HG03342 (cell line): ENCODE results near the gene RPTOR.

Source experiments
- ATAC-seq: cut with Tn5 transposase; IDR thresholded peaks from one replicate; pipeline ENCODE4 v1.9.1; 2021; ENCODE audit warnings: mild to moderate bottlenecking, moderate library complexity; ENCODE audit not compliant: unreplicated experiment

RPTOR gene

DNA sequence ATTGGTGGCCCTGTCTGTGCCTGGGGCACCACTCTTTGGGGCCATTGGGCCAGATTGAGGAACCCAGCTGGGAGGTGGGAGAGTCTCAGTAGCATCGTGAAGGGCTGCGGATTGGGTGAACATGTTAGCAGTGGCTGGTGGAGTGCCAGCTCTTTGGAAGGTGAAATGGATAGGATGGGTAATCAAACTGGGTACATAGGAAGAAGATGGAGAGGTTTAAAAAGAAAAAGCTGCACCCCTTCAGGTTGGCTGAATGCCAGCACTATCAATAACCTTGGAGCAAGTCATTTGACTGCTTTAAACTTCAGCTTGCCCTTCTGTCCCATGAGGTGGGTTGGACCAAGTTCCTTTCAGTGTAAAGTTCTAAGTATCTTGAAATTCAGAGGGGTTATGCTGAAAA, 95.0 kb downstream of the RPTOR start:
- no peak for ATAC-seq

DNA sequence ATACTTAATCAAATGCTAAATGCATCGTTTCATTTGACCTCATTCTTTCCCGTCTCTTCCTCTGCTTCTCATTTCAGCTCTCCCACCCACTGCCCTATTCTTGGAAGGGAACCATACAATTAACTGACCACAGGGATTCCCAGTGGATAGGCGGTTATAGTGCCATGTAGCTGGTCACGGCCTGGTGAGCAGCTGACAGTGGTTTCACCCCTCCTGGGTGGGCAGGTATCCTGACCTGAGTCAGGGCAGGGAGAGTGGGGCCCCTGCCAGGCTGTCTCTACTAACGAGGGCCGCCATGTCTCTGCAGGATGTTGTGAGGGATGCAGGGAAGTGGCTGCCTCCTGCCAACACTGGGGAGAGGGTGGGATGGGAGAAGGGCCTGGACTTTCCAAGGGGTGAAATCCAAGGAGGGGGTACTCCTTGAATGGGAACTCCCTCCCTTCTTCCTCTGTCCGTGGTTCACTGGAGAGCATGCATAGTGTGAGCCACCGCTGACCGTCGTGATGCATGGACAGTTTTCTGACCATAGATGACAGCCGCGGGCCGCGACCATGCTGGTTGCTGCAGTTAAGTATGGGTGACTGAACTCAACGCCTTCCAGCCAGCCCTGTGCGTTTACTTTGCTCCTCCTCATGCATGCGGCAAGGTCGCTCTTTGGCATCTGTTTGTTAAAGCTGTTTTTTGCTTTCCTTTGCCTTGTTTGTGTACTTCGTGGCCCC, 95.9 kb downstream of the RPTOR start:
- ATAC-seq, result no peak

GRCh38 chr17:80643326-80644099, 98.9 kb downstream of the RPTOR start:
- no peak for ATAC-seq

GRCh38 chr17:80644536-80644935, 99.9 kb downstream of the RPTOR start:
- ATAC-seq, result no peak

- no peak for ATAC-seq
These were observed 101.2 kb downstream of the RPTOR start for GRCh38 chr17:80645706-80646325.

GRCh38 chr17:80646328-80646727, 101.7 kb downstream of the RPTOR start:
- ATAC-seq, result no peak

- ATAC-seq, result no peak
These were observed 103.1 kb downstream of the RPTOR start for GRCh38 chr17:80647746-80648145.

- no peak for ATAC-seq
These were observed 104.6 kb downstream of the RPTOR start for GRCh38 chr17:80649200-80649644.

DNA sequence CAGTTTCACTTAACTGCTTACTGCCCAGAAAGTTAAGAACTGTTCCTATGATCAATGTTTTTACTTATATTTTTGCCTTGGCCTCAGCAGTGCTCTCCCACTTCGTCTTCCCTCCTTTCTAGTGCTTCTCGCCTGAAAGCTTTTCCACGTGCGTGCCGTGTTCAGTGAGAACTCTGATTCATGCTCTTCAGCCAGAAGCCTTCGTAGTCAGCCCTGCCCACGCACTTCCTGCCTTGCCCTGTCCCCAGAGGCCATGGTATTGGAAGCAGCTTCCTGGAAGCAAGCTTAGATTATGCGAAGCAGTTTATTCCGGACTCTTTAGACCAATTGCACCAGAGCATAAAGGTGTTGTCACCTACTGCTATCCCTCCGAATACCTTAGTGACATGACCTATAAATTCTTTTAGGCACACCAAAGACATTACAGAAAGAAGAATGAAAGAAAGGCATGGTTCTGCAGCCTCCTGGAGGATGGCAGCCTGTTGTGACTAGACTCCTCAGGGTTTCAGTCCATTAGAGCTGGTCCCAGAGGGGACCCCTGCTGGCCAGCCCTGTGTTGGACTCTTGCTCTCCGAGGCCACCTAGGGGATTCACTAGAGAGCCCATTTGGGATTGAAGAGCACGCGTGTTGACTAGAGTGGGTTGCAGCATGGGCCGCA, 105.2 kb downstream of the RPTOR start:
- no peak for ATAC-seq

DNA sequence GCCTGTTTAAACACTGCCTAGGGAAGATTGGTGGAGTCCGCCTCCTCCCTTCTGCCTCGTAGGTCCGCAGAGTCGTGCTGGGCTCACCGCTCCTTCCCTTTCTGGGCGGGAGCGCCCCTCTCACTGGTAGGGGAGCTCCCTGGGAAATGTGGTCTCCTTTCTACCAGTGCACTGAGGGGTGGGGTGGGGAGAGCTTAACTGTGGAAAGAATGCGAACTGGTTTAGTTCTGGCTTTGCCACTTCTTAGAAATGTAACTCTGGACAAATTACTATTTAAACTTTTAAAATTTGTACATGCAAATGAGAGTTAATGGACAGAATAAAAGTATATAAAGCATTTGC, 105.7 kb downstream of the RPTOR start:
- no peak for ATAC-seq

DNA sequence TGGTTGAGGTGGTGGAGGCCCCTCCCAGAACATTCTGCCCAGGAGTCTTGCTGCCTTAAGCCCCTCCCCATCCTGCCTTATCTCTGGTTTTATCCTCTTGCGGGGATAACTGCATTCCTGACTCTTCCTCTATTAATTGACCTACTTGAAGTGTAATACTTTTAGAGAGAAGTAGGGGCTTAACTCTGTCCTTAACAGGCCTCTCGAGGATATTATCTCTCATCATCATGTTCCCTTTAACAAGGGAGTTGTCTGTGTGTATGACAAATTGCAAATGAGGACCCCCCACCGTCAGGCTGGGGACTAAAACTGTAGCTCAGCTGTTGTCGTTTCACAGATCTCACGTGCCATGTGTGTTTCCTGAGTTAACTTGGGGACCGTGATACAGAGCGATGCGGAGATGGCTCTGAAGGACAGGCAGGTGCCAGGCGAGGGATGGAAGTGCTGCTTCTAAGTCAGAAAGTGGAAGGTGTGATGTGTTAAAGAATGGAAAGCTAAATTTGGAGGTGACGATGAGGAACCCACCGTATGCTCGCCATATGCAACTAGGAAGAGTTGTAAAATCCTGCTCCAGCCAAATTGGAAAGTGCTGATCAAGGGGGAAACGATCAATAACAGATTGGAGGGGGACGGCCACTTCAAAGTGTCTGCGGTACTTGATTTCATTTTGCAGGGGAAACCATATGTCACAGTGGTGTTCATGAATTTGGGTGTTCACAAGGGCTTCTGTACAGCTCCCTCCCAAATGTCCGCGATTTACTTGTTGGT, 106.3 kb downstream of the RPTOR start:
- ATAC-seq, result no peak

DNA sequence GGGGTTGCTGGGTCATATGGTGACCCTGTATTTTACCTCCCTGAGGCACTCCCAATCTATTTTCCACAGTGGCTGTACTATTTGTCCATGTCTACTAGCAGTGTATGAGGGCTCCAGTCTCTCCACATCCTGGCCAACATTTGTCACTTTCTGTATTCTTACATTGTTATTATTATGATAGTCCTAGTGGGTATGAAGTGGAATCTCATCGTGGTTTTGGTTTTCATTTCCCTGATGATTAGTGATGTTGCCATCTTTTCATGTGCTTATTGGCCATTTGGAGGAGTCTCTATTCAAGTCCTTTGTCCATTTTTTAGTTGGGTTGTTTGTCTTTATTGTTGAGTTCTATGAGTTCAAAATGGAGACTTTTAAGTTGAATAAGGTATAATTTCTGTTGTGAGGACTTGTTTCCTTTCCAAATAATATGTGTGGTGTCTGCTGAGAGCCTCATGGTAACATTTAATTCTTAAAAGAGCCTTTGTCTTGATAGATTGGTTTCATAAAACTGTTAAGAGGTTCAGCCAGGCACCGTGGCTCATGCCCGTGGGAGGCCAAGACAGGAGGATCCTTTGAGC, 108.2 kb downstream of the RPTOR start:
- ATAC-seq, result no peak

- ATAC-seq, result no peak
These were observed 109.2 kb downstream of the RPTOR start for GRCh38 chr17:80653856-80654255.

DNA sequence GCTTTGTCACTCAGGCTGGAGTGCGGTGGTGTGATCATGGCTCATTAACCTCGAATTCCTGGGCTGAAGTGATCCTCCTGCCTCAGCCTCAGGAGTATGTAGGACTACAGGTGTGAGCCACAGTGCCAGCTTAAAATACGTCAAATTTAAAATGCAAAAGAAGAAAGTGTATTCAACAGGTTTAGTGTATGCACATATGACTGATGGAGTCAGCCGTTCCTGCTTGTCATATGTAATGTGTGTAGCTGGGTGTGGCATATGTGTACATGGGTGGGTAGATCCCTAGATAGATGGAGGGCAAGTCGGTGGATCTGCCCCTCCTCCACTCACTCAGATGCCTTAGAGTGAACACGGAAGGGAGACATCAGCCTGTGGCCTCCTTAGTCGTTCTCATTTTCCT, 111.0 kb downstream of the RPTOR start:
- no peak for ATAC-seq

GRCh38 chr17:80656590-80656989, 112.0 kb downstream of the RPTOR start:
- no peak for ATAC-seq

DNA sequence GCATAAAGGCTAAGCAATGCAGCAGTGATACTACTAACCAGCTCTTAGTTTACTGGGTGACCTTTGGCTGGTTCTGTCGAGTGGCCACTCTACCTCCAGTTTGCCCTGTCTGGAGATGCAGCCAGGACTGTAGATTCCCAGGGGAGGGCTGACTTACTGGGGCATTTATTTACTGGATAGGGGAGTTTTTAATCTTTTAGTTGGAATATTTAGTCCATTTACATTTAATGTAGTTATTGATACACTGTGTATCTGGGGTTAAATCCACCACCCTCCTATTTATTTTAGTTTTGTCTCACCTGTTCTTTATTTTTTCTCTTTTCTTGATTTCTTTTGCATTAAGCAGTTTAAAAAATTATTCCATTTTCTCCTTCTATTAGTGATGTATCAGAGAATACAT, 112.9 kb downstream of the RPTOR start:
- ATAC-seq, result no peak

DNA sequence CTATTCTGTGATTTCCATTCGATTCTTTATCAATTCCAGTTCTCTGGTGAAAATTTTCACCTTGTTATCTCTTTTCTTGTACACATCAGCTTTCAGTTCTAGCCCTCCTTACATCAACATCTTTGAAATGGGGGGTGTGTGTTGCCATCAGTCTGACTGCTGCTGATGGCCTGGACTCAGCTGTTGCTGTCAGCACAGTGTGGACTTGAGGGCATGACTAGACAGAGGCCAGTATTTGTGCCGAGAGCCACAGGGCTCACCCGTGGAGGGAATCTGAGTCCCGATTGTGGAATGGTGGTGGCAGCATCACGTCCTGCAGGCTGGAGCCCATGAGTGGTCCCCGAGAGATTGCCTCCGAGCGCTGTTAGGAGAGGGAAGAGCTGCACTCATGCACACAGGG, 114.2 kb downstream of the RPTOR start:
- no peak for ATAC-seq

- ATAC-seq, result no peak
These were observed 115.0 kb downstream of the RPTOR start for GRCh38 chr17:80659651-80660050.

GRCh38 chr17:80660527-80661198, 116.0 kb downstream of the RPTOR start:
- ATAC-seq, result no peak

- no peak for ATAC-seq
These were observed 117.9 kb downstream of the RPTOR start for GRCh38 chr17:80662557-80662956.
